ENCODE results near the gene ACADL. TPM values are rescaled to one million over a fixed set of nuclear protein-coding genes. Genes with fewer than 3 reads are reported as not detected.

The ACADL gene
- total RNA-seq, 2 experiments from 2014 or later: not detected

DNA sequence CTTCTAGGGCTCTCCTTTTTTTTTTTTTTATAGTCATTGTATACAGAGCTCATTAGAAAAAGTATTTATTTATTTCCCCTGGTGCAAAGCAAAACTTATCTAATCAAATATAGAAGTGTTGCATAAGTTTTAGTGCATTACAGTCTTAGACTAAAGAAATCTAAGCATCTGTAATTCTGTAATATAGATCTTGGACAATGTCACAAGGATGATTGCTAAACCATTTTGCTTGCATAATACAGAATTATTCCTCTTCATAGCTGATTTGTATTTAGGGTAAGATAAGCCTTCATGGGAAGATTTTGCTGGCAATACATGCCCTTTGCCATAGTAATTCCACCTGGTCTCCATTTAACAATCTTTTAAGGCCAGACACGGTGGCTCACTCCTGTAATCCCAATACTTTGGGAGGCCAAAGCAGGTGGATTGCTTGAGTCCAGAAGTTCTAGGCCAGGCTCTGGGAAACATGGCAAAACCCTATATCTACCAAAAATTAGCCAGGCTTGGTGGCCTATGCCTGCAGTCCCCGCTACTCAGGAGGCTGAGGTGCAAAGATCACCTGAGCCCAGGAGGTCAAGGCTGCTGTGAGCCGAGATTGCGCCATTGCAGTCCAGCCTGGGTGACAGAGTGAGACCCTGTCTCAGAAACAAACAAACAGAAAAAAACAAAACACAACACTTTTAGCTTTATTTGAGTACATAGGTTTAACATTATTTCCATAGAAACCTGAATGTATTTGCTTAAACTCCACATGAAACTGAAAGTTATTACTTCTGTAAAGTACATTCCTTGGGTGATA, 2.2 kb upstream of the ACADL start:
- intact Hi-C loops (cut with DNase I, micrococcal nuclease): no loop called here
- Histone ChIP-seq H3K27ac (ENCODE audit: low read depth in 1 of 2, low read length in 2 of 2) (no peak overlapping the region), H3K27me3 (ENCODE audit: control insufficient read depth in 1 of 2, insufficient read depth in 2 of 2, low read length in 2 of 2) (peaks cover 26 to 52% of the 10 kb centered on the region in 2 experiments), H3K36me3 (ENCODE audit: insufficient read depth, low read length) (no peaks in the 10 kb centered on the region), H3K4me1 (ENCODE audit: insufficient read depth, low read length) (peaks cover 5% of the 10 kb centered on the region), H3K4me3 (ENCODE audit: low read length) (no peak overlapping the region), H3K9me3 (ENCODE audit: control insufficient read depth in 1 of 2, insufficient read depth in 1 of 2, low read length in 2 of 2) (no peaks in the 10 kb centered on the region)
- POLR2A ChIA-PET: no interaction called here
- TF ChIP-seq, protein P1, sequence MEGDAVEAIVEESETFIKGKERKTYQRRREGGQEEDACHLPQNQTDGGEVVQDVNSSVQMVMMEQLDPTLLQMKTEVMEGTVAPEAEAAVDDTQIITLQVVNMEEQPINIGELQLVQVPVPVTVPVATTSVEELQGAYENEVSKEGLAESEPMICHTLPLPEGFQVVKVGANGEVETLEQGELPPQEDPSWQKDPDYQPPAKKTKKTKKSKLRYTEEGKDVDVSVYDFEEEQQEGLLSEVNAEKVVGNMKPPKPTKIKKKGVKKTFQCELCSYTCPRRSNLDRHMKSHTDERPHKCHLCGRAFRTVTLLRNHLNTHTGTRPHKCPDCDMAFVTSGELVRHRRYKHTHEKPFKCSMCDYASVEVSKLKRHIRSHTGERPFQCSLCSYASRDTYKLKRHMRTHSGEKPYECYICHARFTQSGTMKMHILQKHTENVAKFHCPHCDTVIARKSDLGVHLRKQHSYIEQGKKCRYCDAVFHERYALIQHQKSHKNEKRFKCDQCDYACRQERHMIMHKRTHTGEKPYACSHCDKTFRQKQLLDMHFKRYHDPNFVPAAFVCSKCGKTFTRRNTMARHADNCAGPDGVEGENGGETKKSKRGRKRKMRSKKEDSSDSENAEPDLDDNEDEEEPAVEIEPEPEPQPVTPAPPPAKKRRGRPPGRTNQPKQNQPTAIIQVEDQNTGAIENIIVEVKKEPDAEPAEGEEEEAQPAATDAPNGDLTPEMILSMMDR (IDR thresholded peaks at IDR 0.05): no peak
- Mint-ChIP-seq H3K27me3 (peaks cover 61% of the 10 kb centered on the region), H3K4me1 (ENCODE audit: low read depth) (no peaks in the 10 kb centered on the region), H3K36me3 (ENCODE audit: low read depth) (no peaks in the 10 kb centered on the region), H3K27ac (no peak overlapping the region), H3K4me3 (no peak overlapping the region), H3K9me3 (no peaks in the 10 kb centered on the region)
- ATAC-seq (ENCODE audit: poor library complexity) (no peak), DNase-seq (no peak)
- CTCF ChIA-PET: no interaction called here

DNA sequence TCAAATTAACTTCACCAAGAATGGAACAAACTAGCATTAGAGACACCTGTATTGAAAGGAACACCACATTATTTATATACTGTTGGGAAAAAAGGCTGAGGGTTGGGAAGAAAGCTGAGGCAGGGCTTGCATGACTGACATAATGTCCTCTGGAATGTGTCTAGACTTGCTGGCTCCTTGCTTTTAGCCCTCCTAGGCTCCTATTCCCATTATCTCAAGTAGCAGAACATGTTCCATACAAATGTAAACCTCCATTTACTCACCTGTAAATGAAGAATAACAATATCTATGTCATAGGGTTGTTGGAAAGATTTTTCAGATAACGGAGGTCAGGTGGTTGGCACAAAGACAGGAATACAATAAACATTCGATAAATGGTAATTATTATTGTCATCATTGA, 976 bp upstream of the ACADL start:
- H3K4me1 Mint-ChIP-seq (ENCODE audit: low read depth): no peaks in the 10 kb centered on the region
- H3K27me3 ChIP-seq (ENCODE audit: control insufficient read depth in 1 of 2, insufficient read depth in 2 of 2, low read length in 2 of 2): peaks cover 30 to 62% of the 10 kb centered on the region in 2 experiments
- H3K9me3 Mint-ChIP-seq: no peaks in the 10 kb centered on the region
- CTCF ChIA-PET: no interaction called here
- H3K27me3 Mint-ChIP-seq: peaks cover 73% of the 10 kb centered on the region
- H3K4me3 ChIP-seq (ENCODE audit: low read length): no peak overlapping the region
- H3K27ac ChIP-seq (ENCODE audit: low read depth in 1 of 2, low read length in 2 of 2): no peak overlapping the region
- no peaks in the 10 kb centered on the region for H3K36me3 ChIP-seq (ENCODE audit: insufficient read depth, low read length)
- peaks cover 5% of the 10 kb centered on the region for H3K4me1 ChIP-seq (ENCODE audit: insufficient read depth, low read length)
- TF ChIP-seq, protein P1 (IDR thresholded peaks at IDR 0.05): no peak
- intact Hi-C loops (cut with DNase I, micrococcal nuclease): no loop called here
- POLR2A ChIA-PET: no interaction called here
- H3K4me3 Mint-ChIP-seq: no peak overlapping the region
- DNase-seq (no peak), ATAC-seq (ENCODE audit: poor library complexity) (no peak)
- no peak overlapping the region for H3K27ac Mint-ChIP-seq
- no peaks in the 10 kb centered on the region for H3K36me3 Mint-ChIP-seq (ENCODE audit: low read depth)
- H3K9me3 ChIP-seq (ENCODE audit: control insufficient read depth in 1 of 2, insufficient read depth in 1 of 2, low read length in 2 of 2): no peaks in the 10 kb centered on the region

DNA sequence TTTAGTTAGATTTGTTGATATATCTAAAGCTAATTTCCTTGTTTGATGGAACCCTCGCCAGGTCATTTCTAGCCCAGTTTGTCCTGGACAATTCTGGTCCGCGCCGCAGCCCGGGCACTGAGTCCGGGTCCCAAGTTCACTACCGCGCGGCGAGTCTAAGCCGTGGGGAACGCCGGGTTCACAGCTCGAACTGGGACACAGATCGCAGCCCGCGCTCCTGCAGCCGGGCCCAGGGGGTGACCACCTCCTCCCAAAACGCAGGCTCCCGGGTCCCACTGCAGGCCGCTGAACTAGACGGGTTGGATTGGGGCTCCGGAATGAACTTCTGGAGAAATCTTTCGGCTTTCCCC, 681 bp downstream of the ACADL start:
- H3K4me3 ChIP-seq (ENCODE audit: low read length): no peak overlapping the region
- intact Hi-C loops (cut with DNase I, micrococcal nuclease): no loop called here
- no peak overlapping the region for H3K27ac ChIP-seq (ENCODE audit: low read depth in 1 of 2, low read length in 2 of 2)
- DNase-seq (no peak), ATAC-seq (ENCODE audit: poor library complexity) (no peak)
- Mint-ChIP-seq H3K9me3 (no peaks in the 10 kb centered on the region), H3K4me1 (ENCODE audit: low read depth) (no peaks in the 10 kb centered on the region), H3K27ac (no peak overlapping the region), H3K27me3 (peaks cover 79% of the 10 kb centered on the region), H3K36me3 (ENCODE audit: low read depth) (no peaks in the 10 kb centered on the region), H3K4me3 (no peak overlapping the region)
- peaks cover 5% of the 10 kb centered on the region for H3K4me1 ChIP-seq (ENCODE audit: insufficient read depth, low read length)
- peaks cover 30 to 65% of the 10 kb centered on the region in 2 experiments for H3K27me3 ChIP-seq (ENCODE audit: control insufficient read depth in 1 of 2, insufficient read depth in 2 of 2, low read length in 2 of 2)
- H3K9me3 ChIP-seq (ENCODE audit: control insufficient read depth in 1 of 2, insufficient read depth in 1 of 2, low read length in 2 of 2): no peaks in the 10 kb centered on the region
- ChIA-PET CTCF (no interaction called here), POLR2A (no interaction called here)
- H3K36me3 ChIP-seq (ENCODE audit: insufficient read depth, low read length): no peaks in the 10 kb centered on the region
- TF ChIP-seq, protein P1 (IDR thresholded peaks at IDR 0.05): no peak

Data from CD4-positive, alpha-beta T cell (primary cell).